Gastrocnemius medialis (tissue), 4 donors: ENCODE data around the gene RAB3C. TPM values are rescaled to one million over a fixed set of nuclear protein-coding genes. Genes with fewer than 3 reads are reported as not detected.

Source experiments
- ATAC-seq, 2 donors: fragments of 150-250 bp; one replicate each; pipeline ENCODE4 v1.9.1; 2016
- DNase-seq, 2 donors: peaks; one replicate each; pipeline ENCODE4 v3.0.0-alpha.2; 2019
- H3K27ac ChIP-seq, 4 donors: fragments of 200-600 bp; sonication (generic); 1 replicate in 1 of 4; 2 replicates in 3 of 4; pipeline ENCODE4 v1.5.1; 2016 to 2018; ENCODE audit warnings: mild to moderate bottlenecking in 2 of 4, moderate library complexity in 1 of 4
- H3K27me3 ChIP-seq, 3 donors: fragments of 200-600 bp; sonication (generic) in 2 of 3; 1 replicate in 1 of 3; 2 replicates in 2 of 3; pipeline versions ENCODE4 v1.5.1 to v1.6.0; 2016 to 2019; ENCODE audit warnings: mild to moderate bottlenecking in 1 of 3, moderate library complexity in 1 of 3
- H3K36me3 ChIP-seq, 2 donors: fragments of 200-600 bp; sonication (generic) in 1 of 2; one replicate each; pipeline ENCODE4 v1.5.1; 2017 to 2018
- H3K4me1 ChIP-seq, 2 donors: fragments of 200-600 bp; sonication (generic) in 1 of 2; one replicate each; pipeline ENCODE4 v1.5.1; 2016 to 2017; ENCODE audit warnings: mild to moderate bottlenecking in 2 of 2
- H3K4me3 ChIP-seq, 4 donors: fragments of 200-600 bp; sonication (generic) in 3 of 4; 1 replicate in 1 of 4; 2 replicates in 3 of 4; pipeline ENCODE4 v1.5.1; 2016 to 2019; ENCODE audit warnings: mild to moderate bottlenecking in 2 of 4
- H3K9me3 ChIP-seq, 3 donors: fragments of 200-600 bp; sonication (generic) in 2 of 3; 1 replicate in 1 of 3; 2 replicates in 2 of 3; pipeline ENCODE4 v1.5.1; 2016 to 2019
- POLR2A ChIP-seq, 2 donors: fragments of 450-650 bp; IDR thresholded peaks; one replicate each; pipeline ENCODE4 v1.6.1; 2017; ENCODE audit warnings: antibody characterized with exemption in 2 of 2, mild to moderate bottlenecking in 2 of 2, moderate library complexity in 2 of 2
- in situ Hi-C, 4 donors: fragments of 200-750 bp; cut with MboI; loops; one replicate each; pipeline versions ENCODE4 v1.15.0 to v1.8.0; 2017; ENCODE audit warnings: low sequenced_read_pairs in 4 of 4
- intact Hi-C: fragments of 100-400 bp; cut with DNase I; formaldehyde crosslinking; loops from one replicate; pipeline ENCODE4 v1.15.1; 2023; ENCODE audit warnings: low total_unique reads
- total RNA-seq, 4 donors: library from RNA; depleted of rRNA; stranded (reverse); fragments of >200 nt; gene quantifications; one replicate each; pipeline versions ENCODE4 v1.1.0 to v1.2.3, GENCODE V29; 2016
- TF ChIP-seq, protein P1 (sequence below), 5 experiments: fragments of 450-650 bp in 3 of 5; fragments of 200-600 bp in 2 of 5; sonication (generic) in 2 of 5; IDR thresholded peaks in 4 of 5; conservative IDR thresholded peaks in 1 of 5; 1 replicate in 4 of 5; 2 replicates in 1 of 5; pipeline ENCODE4 v1.5.1; 2016 to 2019; ENCODE audit warnings: antibody characterized with exemption in 5 of 5, mild to moderate bottlenecking in 3 of 5, moderate library complexity in 3 of 5

Gene RAB3C
- total RNA-seq, 4 donors from 2014 or later = 0.02 to 0.73 (median 0.07) TPM

GRCh38 chr5:58717303-58718007, 134.6 kb downstream of the RAB3C start:
- H3K36me3 ChIP-seq = no peaks in the 10 kb centered on the region
- H3K4me3 ChIP-seq = no peak overlapping the region
- TF ChIP-seq, protein P1, sequence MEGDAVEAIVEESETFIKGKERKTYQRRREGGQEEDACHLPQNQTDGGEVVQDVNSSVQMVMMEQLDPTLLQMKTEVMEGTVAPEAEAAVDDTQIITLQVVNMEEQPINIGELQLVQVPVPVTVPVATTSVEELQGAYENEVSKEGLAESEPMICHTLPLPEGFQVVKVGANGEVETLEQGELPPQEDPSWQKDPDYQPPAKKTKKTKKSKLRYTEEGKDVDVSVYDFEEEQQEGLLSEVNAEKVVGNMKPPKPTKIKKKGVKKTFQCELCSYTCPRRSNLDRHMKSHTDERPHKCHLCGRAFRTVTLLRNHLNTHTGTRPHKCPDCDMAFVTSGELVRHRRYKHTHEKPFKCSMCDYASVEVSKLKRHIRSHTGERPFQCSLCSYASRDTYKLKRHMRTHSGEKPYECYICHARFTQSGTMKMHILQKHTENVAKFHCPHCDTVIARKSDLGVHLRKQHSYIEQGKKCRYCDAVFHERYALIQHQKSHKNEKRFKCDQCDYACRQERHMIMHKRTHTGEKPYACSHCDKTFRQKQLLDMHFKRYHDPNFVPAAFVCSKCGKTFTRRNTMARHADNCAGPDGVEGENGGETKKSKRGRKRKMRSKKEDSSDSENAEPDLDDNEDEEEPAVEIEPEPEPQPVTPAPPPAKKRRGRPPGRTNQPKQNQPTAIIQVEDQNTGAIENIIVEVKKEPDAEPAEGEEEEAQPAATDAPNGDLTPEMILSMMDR (IDR thresholded peaks at IDR 0.05 in 4 of 5, conservative IDR thresholded peaks at IDR 0.05 in 1 of 5) = no peak
- no peak for TF ChIP-seq POLR2A (IDR thresholded peaks at IDR 0.05)
- in situ Hi-C loops (no loop called here), intact Hi-C loops (no loop called here)
- H3K27ac ChIP-seq = no peak overlapping the region
- H3K4me1 ChIP-seq = no peaks in the 10 kb centered on the region
- ATAC-seq (no peak), DNase-seq (no peak)
- peaks cover 0 to 2% (median 0%) of the 10 kb centered on the region in 3 donors for H3K27me3 ChIP-seq
- H3K9me3 ChIP-seq = no peaks in the 10 kb centered on the region

GRCh38 chr5:58718269-58718978, 135.5 kb downstream of the RAB3C start:
- DNase-seq (no peak), ATAC-seq (no peak)
- Histone ChIP-seq H3K27me3 (peaks cover 0 to 2% (median 0%) of the 10 kb centered on the region in 3 donors), H3K4me3 (no peak overlapping the region), H3K27ac (no peak overlapping the region), H3K36me3 (no peaks in the 10 kb centered on the region), H3K4me1 (no peaks in the 10 kb centered on the region), H3K9me3 (no peaks in the 10 kb centered on the region)
- TF ChIP-seq POLR2A (IDR thresholded peaks at IDR 0.05) = no peak
- TF ChIP-seq, protein P1 (IDR thresholded peaks at IDR 0.05 in 4 of 5, conservative IDR thresholded peaks at IDR 0.05 in 1 of 5) = no peak
- in situ Hi-C loops = no loop called here
- intact Hi-C loops = no loop called here

- Histone ChIP-seq H3K4me3 (no peak overlapping the region), H3K27ac (no peak overlapping the region), H3K4me1 (no peaks in the 10 kb centered on the region), H3K27me3 (no peaks in the 10 kb centered on the region), H3K9me3 (no peaks in the 10 kb centered on the region), H3K36me3 (no peaks in the 10 kb centered on the region)
- in situ Hi-C loops (no loop called here), intact Hi-C loops (no loop called here)
- ATAC-seq (no peak), DNase-seq (no peak)
- TF ChIP-seq, protein P1 (IDR thresholded peaks at IDR 0.05 in 4 of 5, conservative IDR thresholded peaks at IDR 0.05 in 1 of 5) = no peak
- TF ChIP-seq POLR2A (IDR thresholded peaks at IDR 0.05) = no peak
These were observed 139.3 kb downstream of the RAB3C start for GRCh38 chr5:58722160-58722559.

DNA sequence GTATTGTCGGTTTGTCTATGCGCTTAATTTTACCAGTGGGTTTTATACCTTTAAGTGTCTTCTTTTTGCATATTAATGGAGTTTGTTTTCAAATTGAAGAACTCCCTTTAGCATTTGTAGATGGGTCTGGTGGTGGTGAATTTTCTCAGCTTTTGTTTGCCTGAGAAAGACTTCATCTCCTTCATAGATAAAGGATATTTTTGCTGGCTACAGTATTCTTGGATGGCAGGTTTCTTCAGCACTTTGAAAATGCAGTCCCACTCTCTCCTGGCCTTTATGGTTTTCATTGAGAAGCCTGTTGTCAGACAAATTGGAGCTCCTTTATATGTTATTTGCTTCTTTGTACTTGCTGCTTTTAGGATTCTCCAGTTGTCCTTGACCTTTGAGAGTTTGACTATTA, 142.1 kb downstream of the RAB3C start:
- in situ Hi-C loops = no loop called here
- Histone ChIP-seq H3K36me3 (no peaks in the 10 kb centered on the region), H3K9me3 (no peaks in the 10 kb centered on the region), H3K4me3 (no peak overlapping the region), H3K4me1 (no peaks in the 10 kb centered on the region), H3K27ac (no peak overlapping the region), H3K27me3 (no peaks in the 10 kb centered on the region)
- intact Hi-C loops = no loop called here
- no peak for TF ChIP-seq POLR2A (IDR thresholded peaks at IDR 0.05)
- TF ChIP-seq, protein P1 (IDR thresholded peaks at IDR 0.05 in 4 of 5, conservative IDR thresholded peaks at IDR 0.05 in 1 of 5) = no peak
- DNase-seq (no peak), ATAC-seq (no peak)
